GM12873 (cell line): ENCODE measurements around the gene SMYD4.

ENCODE experiments used
- CTCF ChIP-seq: IDR thresholded peaks from 2 replicates; pipeline ENCODE4 v1.5.1; 2012; ENCODE audit warnings: low read depth, mild to moderate bottlenecking, moderate library complexity, low read length, control low read depth; ENCODE audit not compliant: insufficient read depth; ENCODE audit errors: missing control alignments

Gene SMYD4

GRCh38 chr17:1729966-1730325 lies 99.8 kb downstream of the SMYD4 start:
- no peak for TF ChIP-seq CTCF
